ENCODE measurements around the gene LMOD2. TPM values are rescaled to one million over a fixed set of nuclear protein-coding genes. Genes with fewer than 3 reads are reported as not detected.

The LMOD2 gene
- total and polyA plus RNA-seq, 11 donors, result 202 to 1,479 (median 751) TPM

DNA sequence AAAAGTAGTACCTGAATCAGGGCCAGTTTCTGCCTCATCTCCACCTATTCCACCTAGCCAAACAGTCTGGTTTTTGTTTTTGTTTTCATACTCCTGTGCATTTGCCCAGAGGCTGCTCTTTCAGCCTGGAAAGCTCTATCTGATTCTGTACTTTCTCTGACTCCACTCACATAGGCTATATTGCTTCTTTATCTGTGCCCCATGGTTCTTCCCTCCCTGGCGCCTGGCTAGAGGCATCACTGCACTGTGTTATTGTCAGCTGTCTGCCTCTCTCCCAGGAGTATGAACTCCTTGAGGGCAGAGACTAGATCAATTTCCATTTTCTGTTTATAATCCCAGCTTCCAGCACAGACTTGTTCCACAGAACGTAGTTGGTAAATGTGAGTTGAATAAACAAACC, 5.1 kb upstream of the LMOD2 start:
- peaks cover 0 to 43% (median 17%) of the 10 kb centered on the region in 12 donors for H3K4me1 ChIP-seq
- H3K4me3 ChIP-seq, result no peak overlapping the region
- peak overlapping the region in 10 of 12 donors; percentile 4 to 94 (median 54) for H3K27ac ChIP-seq
- DNase-seq (no peak), ATAC-seq (peak in 2 of 4 donors; percentile 32 to 47)
- TF ChIP-seq CTCF (IDR thresholded peaks at IDR 0.05), result no peak
- no peak for TF ChIP-seq POLR2A (IDR thresholded peaks at IDR 0.05)
- no peaks in the 10 kb centered on the region for H3K27me3 ChIP-seq
- H3K9me3 ChIP-seq, result no peaks in the 10 kb centered on the region
- intact Hi-C loops (cut with DNase I), result no loop called here
- WGBS, 4 donors, result 40 to 61% (median 48%) methylated on average over 2 of the region's 2 CpGs
- no peaks in the 10 kb centered on the region for H3K36me3 ChIP-seq

- Histone ChIP-seq H3K4me1 (peaks cover 0 to 25% (median 3%) of the 10 kb centered on the region in 12 donors), H3K27ac (peak overlapping the region in 7 of 12 donors; percentile 13 to 98 (median 88))
Measured at GRCh38 chr7:123652406-123652805, 3.3 kb upstream of the LMOD2 start.

DNA sequence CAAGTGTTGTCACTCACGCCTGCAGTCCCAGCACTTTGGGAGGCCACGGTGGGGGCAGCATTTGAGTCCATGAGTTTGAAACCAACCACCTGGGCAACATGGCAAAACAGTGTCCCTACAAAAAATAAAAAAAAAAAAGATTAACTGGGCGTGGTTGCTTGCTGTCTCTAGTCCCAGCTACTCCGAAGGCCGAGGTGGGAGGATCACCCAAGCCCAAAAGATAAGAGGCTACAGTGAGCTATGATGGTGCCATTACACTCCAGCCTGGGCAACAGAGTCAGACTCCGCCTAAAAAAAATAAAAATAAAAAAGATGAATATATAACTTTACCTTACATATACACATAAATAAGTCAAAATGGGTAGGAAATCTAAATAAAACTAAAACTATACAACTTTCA, 2.5 kb upstream of the LMOD2 start:
- Histone ChIP-seq H3K27me3 (no peaks in the 10 kb centered on the region), H3K36me3 (peaks cover 0 to 2% (median 0%) of the 10 kb centered on the region in 9 donors), H3K27ac (peak overlapping the region in 8 of 12 donors; percentile 2 to 98 (median 62)), H3K9me3 (no peaks in the 10 kb centered on the region), H3K4me3 (no peak overlapping the region), H3K4me1 (peaks cover 0 to 20% (median 2%) of the 10 kb centered on the region in 12 donors)
- TF ChIP-seq POLR2A (IDR thresholded peaks at IDR 0.05) (no peak), CTCF (IDR thresholded peaks at IDR 0.05) (no peak)
- no peak for DNase-seq
- ATAC-seq, result no peak
- 66 to 75% (median 72%) methylated on average over 6 of the region's 6 CpGs for WGBS, 4 donors
- intact Hi-C loops (cut with DNase I), result no loop called here

More at GRCh38 chr7:123652406-123652805, 3.3 kb upstream of the LMOD2 start:
- Histone ChIP-seq H3K27me3 (no peaks in the 10 kb centered on the region), H3K4me3 (no peak overlapping the region), H3K36me3 (no peaks in the 10 kb centered on the region), H3K9me3 (no peaks in the 10 kb centered on the region)
- ATAC-seq, result no peak
- intact Hi-C loops (cut with DNase I), result no loop called here
- 90 to 98% (median 92%) methylated on average over 1 of the region's 1 CpG for WGBS, 4 donors
- no peak for DNase-seq
- TF ChIP-seq CTCF (IDR thresholded peaks at IDR 0.05) (no peak), POLR2A (IDR thresholded peaks at IDR 0.05) (no peak)

- intact Hi-C loops (cut with DNase I), result loop anchor here in 2 of 10 donors (5.0 kb wide), 2 partner anchors 54 to 91 kb away; partner anchors contain the start of genes ASB15 (in 1 of the 2) and WASL (in 1 of the 2)
- Histone ChIP-seq H3K36me3 (peaks cover 0 to 15% (median 0%) of the 10 kb centered on the region in 9 donors), H3K27ac (peak overlapping the region; percentile 76 to 98 (median 89)), H3K4me3 (peak overlapping the region; percentile 36 to 69 (median 58)), H3K27me3 (no peaks in the 10 kb centered on the region), H3K9me3 (no peaks in the 10 kb centered on the region), H3K4me1 (peaks cover 0 to 20% (median 0%) of the 10 kb centered on the region in 12 donors)
- ATAC-seq (peak in 1 of 4 donors; percentile 27), DNase-seq (no peak)
- peak in 1 of 2 donors; percentile 36 for TF ChIP-seq POLR2A (IDR thresholded peaks at IDR 0.05)
- TF ChIP-seq CTCF (IDR thresholded peaks at IDR 0.05), result no peak
- WGBS, 4 donors, result 35 to 44% (median 40%) methylated on average over 6 of the region's 6 CpGs
Measured at GRCh38 chr7:123656544-123657303, 1.1 kb downstream of the LMOD2 start.

Measured in heart left ventricle (tissue), 16 donors.